HG03342 (cell line): ENCODE data around the gene POP5.
"Not testable (repeated sequence)": the region's sequence is repeated elsewhere in the genome, so short reads cannot be mapped to it uniquely, and the experiment has no call there.

Experiments
- ATAC-seq: cut with Tn5 transposase; IDR thresholded peaks from one replicate; pipeline ENCODE4 v1.9.1; 2021; ENCODE audit warnings: mild to moderate bottlenecking, moderate library complexity; ENCODE audit not compliant: unreplicated experiment

The POP5 gene, protein sequence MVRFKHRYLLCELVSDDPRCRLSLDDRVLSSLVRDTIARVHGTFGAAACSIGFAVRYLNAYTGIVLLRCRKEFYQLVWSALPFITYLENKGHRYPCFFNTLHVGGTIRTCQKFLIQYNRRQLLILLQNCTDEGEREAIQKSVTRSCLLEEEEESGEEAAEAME

DNA sequence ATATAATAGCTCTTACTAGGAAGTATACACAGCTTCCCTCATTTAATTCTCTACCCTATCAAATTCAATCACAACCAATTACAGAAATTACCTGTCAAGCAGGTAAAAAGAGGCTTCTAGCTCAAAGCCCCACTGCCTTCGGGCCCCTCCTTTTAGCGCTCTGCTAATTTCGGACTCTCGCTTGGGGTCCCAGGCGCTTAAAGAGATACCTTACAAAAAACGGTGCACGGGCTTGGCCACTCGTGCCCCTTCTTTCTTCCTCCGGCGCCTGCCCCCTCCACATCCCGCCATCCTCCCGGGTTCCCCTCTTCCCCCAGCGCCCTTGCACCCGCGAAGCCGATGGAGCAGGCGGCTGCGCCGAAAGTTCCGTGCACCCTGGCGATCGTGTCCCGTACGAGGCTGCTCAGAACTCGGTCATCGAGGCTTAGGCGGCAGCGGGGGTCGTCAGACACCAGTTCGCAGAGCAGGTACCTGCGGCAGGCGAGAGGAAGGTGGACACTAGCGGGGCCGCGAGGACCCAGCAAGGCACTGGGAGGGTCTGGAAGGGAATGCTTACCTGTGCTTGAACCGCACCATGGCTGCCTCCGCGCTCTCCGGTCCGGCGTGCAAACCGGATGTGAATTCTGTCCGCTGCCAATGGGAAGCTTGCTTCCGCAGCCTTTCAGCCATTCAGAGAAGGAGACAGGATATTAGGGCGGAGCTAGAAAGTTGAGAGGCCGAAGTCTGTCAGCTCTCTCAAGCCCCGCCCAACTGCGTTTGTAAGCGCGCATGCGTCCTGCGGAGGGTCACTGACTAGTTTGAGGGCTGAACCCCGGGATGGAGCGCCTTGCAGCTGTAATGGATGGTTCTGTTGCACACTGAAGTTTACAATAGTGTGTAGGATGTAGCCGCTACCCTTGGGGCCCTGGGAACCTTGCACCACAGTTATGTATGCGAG is at the start of gene POP5:
TSS of gene POP5 (minus strand) at position 616 of the 937 bp plus-strand sequence. CDS start at position 576, 40 bp downstream.
- peak; percentile 88 for ATAC-seq

DNA sequence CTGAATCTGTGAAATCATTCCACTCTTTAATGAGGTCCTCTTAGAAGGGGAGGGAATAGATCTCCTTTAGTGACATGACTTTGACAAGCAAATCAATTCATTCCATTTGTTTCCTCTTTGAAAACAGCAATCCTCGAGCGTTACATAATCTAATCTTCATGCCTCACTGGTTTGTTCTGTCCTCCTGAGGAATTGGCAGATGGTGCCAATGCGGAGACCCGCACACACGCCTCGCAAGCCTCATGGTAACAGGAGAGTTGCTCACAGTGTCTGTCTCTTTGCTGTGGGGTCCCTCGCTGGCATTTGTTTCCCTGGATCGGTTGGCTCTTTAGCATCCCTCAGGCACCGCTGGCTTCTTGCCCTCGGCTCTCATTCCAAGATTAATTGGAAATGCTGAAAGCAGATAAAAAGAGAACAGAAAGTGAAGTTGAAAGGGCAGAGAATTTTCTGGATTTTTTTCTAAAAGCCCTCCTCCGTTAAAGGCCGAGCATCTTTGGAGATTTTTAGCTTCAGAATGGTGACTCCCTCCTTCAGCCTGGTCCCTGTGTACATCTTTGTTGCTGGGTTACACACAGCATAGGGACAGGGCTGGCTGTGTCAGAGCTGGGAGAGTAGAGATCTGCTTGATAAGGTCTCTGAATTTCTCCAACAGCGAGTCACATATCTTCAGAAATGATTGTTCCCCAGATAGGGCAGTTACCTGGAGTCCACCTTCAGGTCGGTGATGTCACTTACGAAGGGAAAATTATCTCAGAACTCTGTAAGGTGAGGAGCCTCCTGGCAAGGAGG is 49.1 kb upstream of the POP5 start:
- no peak for ATAC-seq

DNA sequence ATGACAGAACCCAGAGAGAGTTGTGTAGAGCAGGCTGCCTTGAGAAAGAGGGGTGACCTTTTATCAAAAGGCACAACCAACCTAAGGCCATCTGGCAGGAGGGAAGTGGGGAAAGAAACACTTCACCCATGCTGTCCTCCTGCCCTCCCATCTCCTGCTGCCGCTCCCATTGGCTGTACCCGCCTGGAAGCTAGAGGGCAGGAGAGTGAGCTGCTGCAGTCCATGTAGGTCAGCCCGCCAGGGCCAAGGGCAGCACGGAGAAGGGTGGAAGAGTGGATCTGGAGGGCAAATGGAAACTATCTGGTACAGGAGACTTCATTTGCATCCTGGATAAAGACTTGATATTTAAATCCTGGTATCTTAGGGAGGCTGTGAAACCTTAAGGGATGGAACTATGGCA is 47.7 kb upstream of the POP5 start:
- no peak for ATAC-seq

GRCh38 chr12:120625557-120626419 is 44.6 kb upstream of the POP5 start:
- no peak for ATAC-seq

GRCh38 chr12:120620624-120621023 is 39.4 kb upstream of the POP5 start:
- ATAC-seq, result no peak

DNA sequence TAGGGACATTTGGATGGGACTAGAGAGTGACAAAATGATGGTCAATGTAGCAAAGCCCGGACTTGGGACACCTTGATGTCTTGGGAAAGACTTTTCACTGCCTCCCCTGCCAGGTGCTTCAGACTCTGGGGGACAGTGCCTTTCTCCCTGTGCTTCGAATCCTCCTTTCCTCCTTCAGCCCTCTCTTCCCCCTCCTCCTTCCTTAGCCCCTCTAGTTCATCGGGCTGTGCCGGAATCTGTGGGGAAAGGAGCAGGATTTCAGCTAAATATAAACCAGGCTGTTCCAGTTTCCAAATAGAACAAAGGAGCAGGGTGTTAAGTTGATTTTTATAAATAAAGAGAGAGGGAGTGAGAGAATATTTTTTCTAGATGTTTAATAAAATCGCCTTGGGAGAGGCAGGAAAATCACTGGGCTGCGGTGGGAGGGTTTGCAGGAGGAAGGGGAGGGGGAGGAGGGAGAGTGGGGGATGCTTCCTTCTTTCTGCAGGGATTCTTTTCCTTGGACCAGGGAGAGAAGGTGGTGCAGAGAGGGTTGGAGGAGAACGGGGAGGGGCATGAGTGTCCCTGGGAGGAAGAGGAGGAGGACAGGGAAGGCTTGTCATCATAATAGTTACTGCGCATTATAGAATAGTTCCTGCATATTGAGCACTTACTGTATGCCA is 37.9 kb upstream of the POP5 start:
- no peak for ATAC-seq

- not testable (repeated sequence) for ATAC-seq
These were observed 36.6 kb upstream of the POP5 start for GRCh38 chr12:120617767-120618166.

- not testable (repeated sequence) for ATAC-seq
These were observed 36.0 kb upstream of the POP5 start for GRCh38 chr12:120617193-120617592.

DNA sequence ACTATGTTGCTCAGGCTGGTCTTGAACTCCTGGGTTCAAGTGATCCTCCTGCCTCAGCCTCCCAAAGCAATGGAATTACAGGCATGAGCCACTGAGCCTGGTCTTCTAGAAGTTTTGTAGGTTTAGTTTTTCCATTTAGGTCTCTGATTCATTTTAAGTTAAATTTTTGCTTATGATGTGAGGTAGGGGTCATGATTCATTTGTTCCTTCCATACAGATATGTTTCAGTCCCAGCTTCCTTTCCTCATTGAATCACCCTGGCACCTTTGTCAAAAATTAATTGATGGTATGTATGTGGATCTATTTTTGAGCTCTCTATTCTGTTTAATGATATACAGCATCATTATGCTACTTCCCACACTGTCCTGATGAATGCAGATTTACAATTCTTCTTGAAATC is 33.6 kb upstream of the POP5 start:
- no peak for ATAC-seq

DNA sequence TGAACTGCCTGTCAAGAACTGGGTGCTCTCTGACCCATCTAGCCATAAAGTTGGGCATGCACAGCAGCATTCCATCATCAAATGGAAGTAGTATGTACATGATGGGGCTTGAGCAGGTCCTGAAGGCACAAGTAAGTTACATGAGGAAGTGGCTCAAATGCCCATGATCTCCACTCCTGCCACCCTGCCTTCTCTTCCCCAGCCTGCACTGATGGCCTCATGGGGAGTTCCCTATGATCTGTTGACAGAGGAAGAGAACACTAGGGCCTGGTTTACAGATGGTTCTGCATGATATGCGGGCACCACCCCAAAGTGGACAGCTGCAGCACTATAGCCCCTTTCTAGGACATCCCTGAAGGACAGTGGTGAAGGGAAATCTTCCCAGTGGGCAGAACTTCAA is 30.3 kb upstream of the POP5 start:
- not testable (repeated sequence) for ATAC-seq

GRCh38 chr12:120610560-120610959 is 29.4 kb upstream of the POP5 start:
- no peak for ATAC-seq

DNA sequence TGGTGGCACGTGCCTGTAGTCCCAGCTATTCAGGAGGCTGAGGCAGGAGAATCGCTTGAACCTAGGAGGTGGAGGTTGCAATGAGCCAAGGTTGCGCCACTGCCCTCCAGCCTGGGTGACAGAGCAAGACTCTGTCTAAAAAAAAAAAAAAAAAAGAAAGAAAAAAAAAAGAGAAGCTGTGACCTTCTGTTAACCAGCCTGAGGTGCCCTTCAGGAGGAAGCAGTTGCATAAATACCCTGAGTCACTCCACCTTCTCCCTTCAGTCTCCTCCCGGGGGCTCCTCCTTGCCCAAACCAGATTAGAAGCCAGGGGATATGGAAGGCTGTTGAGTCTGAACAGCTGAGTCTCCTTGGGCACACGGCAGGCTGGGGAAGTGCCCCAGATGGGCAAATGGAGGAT is 21.2 kb upstream of the POP5 start:
- not testable (repeated sequence) for ATAC-seq

GRCh38 chr12:120599672-120600552 is 18.7 kb upstream of the POP5 start:
- ATAC-seq, result no peak

DNA sequence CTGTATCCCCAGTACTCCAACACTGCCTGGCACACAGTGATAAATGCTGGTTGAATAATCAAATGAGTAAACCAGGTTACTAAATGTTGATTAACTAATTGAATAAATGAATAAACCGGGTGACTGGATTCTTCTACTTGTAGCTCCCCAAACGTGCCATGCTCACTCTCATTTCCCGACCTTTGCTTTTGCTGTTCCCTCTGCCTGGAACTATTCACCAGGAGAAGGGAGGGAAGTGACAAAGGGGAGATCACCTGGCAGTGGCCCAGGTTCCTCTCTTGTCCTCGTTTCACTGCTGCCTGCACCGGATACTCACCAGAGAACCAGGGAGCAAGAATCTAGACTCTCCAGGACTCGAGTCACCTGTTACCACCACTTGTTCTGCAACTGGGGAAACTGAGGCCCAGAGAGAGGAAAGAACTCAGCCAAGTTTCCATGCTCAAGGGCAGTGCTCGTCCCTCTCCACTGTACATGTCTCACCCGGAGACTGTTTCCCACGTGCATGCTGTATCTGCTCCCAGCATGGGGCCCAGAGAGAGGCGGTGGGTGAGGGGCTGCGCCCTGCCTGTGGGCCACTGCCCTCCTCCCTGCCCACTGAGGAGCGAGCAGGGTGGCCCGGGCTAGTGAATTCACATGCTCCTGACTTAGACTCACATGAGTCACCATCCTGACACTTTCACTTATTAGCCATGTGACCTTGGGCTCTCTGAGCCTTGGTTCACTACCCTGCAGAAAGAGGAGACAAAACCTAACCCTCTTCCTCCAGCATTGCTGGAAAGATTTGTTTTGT is 17.7 kb upstream of the POP5 start:
- no peak for ATAC-seq

GRCh38 chr12:120597861-120598260 is 16.7 kb upstream of the POP5 start:
- ATAC-seq, result no peak

DNA sequence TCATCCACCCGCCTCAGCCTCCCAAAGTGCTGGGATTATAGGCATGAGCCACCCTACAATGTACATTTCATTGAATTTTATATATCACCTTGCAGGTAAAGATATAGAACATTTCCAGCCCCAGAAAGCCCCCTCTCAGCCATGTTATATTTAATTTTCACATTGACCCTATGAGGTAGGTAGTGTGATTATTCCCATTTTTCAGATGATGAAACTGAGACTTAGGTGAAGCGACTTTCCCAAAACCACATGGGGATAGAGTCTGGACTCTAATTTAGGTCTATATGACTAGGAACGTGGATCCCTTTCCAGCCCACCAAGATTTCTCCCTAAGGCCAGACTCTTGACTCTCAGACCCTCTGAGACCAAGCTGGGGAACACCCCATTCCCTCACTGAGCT is 15.7 kb upstream of the POP5 start:
- no peak for ATAC-seq

GRCh38 chr12:120592121-120593049 is 11.2 kb upstream of the POP5 start:
- no peak for ATAC-seq
